ENCODE data around the gene NGRN. TPM values are rescaled to one million over a fixed set of nuclear protein-coding genes. Genes with fewer than 3 reads are reported as not detected.

The NGRN gene
- total RNA-seq, 2 donors from 2014 or later: 56.5 to 60.4 TPM

- H3K27ac ChIP-seq: no peak overlapping the region
- H3K9me3 ChIP-seq: no peaks in the 10 kb centered on the region
- TF ChIP-seq, protein P1, sequence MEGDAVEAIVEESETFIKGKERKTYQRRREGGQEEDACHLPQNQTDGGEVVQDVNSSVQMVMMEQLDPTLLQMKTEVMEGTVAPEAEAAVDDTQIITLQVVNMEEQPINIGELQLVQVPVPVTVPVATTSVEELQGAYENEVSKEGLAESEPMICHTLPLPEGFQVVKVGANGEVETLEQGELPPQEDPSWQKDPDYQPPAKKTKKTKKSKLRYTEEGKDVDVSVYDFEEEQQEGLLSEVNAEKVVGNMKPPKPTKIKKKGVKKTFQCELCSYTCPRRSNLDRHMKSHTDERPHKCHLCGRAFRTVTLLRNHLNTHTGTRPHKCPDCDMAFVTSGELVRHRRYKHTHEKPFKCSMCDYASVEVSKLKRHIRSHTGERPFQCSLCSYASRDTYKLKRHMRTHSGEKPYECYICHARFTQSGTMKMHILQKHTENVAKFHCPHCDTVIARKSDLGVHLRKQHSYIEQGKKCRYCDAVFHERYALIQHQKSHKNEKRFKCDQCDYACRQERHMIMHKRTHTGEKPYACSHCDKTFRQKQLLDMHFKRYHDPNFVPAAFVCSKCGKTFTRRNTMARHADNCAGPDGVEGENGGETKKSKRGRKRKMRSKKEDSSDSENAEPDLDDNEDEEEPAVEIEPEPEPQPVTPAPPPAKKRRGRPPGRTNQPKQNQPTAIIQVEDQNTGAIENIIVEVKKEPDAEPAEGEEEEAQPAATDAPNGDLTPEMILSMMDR (IDR thresholded peaks at IDR 0.05): no peak
- DNase-seq: no peak
- H3K27me3 ChIP-seq: no peaks in the 10 kb centered on the region
- intact Hi-C loops (cut with DNase I): no loop called here
- peak overlapping the region; percentile 15 to 34 for H3K9ac ChIP-seq (ENCODE audit: low read depth in 2 of 2, low read length in 2 of 2)
- H3K4me1 ChIP-seq: peaks cover 15% of the 10 kb centered on the region
- H3K36me3 ChIP-seq: peaks cover 39% of the 10 kb centered on the region
- H3K4me3 ChIP-seq: no peak overlapping the region
Observed at GRCh38 chr15:90228960-90229359, 36.5 kb upstream of the NGRN start.

GRCh38 chr15:90230071-90230494 is 35.4 kb upstream of the NGRN start:
- Histone ChIP-seq H3K4me1 (peaks cover 15% of the 10 kb centered on the region), H3K36me3 (peaks cover 29% of the 10 kb centered on the region), H3K9me3 (no peaks in the 10 kb centered on the region), H3K9ac (ENCODE audit: low read depth in 2 of 2, low read length in 2 of 2) (peak overlapping the region in 1 of 2 donors; percentile 97), H3K27me3 (no peaks in the 10 kb centered on the region), H3K27ac (peak overlapping the region; percentile 99), H3K4me3 (no peak overlapping the region)
- TF ChIP-seq, protein P1 (IDR thresholded peaks at IDR 0.05): no peak
- intact Hi-C loops (cut with DNase I): no loop called here
- no peak for DNase-seq

GRCh38 chr15:90230610-90231009 is 34.9 kb upstream of the NGRN start:
- H3K4me1 ChIP-seq: peaks cover 15% of the 10 kb centered on the region
- no peak for DNase-seq
- H3K9ac ChIP-seq (ENCODE audit: low read depth in 2 of 2, low read length in 2 of 2): peak overlapping the region; percentile 32 to 97
- no peaks in the 10 kb centered on the region for H3K27me3 ChIP-seq
- H3K27ac ChIP-seq: peak overlapping the region; percentile 99
- H3K36me3 ChIP-seq: peaks cover 24% of the 10 kb centered on the region
- TF ChIP-seq, protein P1 (IDR thresholded peaks at IDR 0.05): no peak
- no peaks in the 10 kb centered on the region for H3K9me3 ChIP-seq
- no peak overlapping the region for H3K4me3 ChIP-seq
- intact Hi-C loops (cut with DNase I): no loop called here

GRCh38 chr15:90231028-90232017 is 34.1 kb upstream of the NGRN start:
- Histone ChIP-seq H3K27ac (peak overlapping the region; percentile 99), H3K9ac (ENCODE audit: low read depth in 2 of 2, low read length in 2 of 2) (peak overlapping the region; percentile 38 to 97), H3K4me1 (peaks cover 15% of the 10 kb centered on the region), H3K36me3 (peaks cover 16% of the 10 kb centered on the region), H3K27me3 (no peaks in the 10 kb centered on the region), H3K4me3 (peak overlapping the region; percentile 84), H3K9me3 (no peaks in the 10 kb centered on the region)
- no peak for DNase-seq
- intact Hi-C loops (cut with DNase I): no loop called here
- TF ChIP-seq, protein P1 (IDR thresholded peaks at IDR 0.05): no peak

- TF ChIP-seq, protein P1 (IDR thresholded peaks at IDR 0.05): no peak
- H3K4me3 ChIP-seq: peak overlapping the region; percentile 84
- no peaks in the 10 kb centered on the region for H3K9me3 ChIP-seq
- intact Hi-C loops (cut with DNase I): no loop called here
- H3K4me1 ChIP-seq: peaks cover 15% of the 10 kb centered on the region
- H3K9ac ChIP-seq (ENCODE audit: low read depth in 2 of 2, low read length in 2 of 2): peak overlapping the region; percentile 97 to 98
- no peaks in the 10 kb centered on the region for H3K27me3 ChIP-seq
- DNase-seq: no peak
- peaks cover 16% of the 10 kb centered on the region for H3K36me3 ChIP-seq
- peak overlapping the region; percentile 99 for H3K27ac ChIP-seq
Observed at GRCh38 chr15:90232196-90232595, 33.3 kb upstream of the NGRN start.
